IMR-90 (cell line): ENCODE data around the gene BGN.

ENCODE experiments used
- CEBPB ChIP-seq: IDR thresholded peaks from 2 replicates; pipeline ENCODE4 v1.6.1; 2012; ENCODE audit warnings: low read depth, low read length, improper control_type of control experiment
- CHD1 ChIP-seq: IDR thresholded peaks from 2 replicates; pipeline ENCODE4 v1.6.1; 2012; ENCODE audit warnings: low read depth, low read length, improper control_type of control experiment
- ELK1 ChIP-seq: fragments of 150-350 bp; IDR thresholded peaks from 2 replicates; pipeline ENCODE4 v1.6.1; 2016; ENCODE audit warnings: low read depth, mild to moderate bottlenecking, low read length, moderate library complexity, borderline replicate concordance
- FOS ChIP-seq: fragments of 150-350 bp; IDR thresholded peaks from 2 replicates; pipeline ENCODE4 v1.6.1; 2016; ENCODE audit warnings: low read depth, low read length
- MAFK ChIP-seq: IDR thresholded peaks from 2 replicates; pipeline ENCODE4 v1.6.1; 2012; ENCODE audit warnings: low read depth, low read length, improper control_type of control experiment
- MXI1 ChIP-seq: IDR thresholded peaks from 2 replicates; pipeline ENCODE4 v1.6.1; 2012; ENCODE audit warnings: low read depth, mild to moderate bottlenecking, low read length, moderate library complexity, borderline replicate concordance
- POLR2A ChIP-seq: IDR thresholded peaks from 2 replicates; pipeline ENCODE4 v1.6.1; 2012; ENCODE audit warnings: mild to moderate bottlenecking, low read depth, low read length
- RCOR1 ChIP-seq: IDR thresholded peaks from 2 replicates; pipeline ENCODE4 v1.6.1; 2012; ENCODE audit warnings: mild to moderate bottlenecking, low read length, improper control_type of control experiment; ENCODE audit not compliant: insufficient replicate concordance
- RFX5 ChIP-seq: IDR thresholded peaks from 2 replicates; pipeline ENCODE4 v1.8.0; 2012; ENCODE audit warnings: low read depth, mild to moderate bottlenecking, low read length, moderate library complexity
- SMC3 ChIP-seq: fragments of 150-350 bp; IDR thresholded peaks from 2 replicates; pipeline ENCODE4 v1.6.1; 2016; ENCODE audit warnings: low read depth, mild to moderate bottlenecking, antibody characterized with exemption, low read length, moderate library complexity
- TF ChIP-seq, protein P1 (sequence below): conservative IDR thresholded peaks from 2 replicates; pipeline ENCODE4 v1.5.1; 2012; ENCODE audit warnings: mild to moderate bottlenecking, low read depth, low read length, improper control_type of control experiment

GRCh38 chrX:153524234-153524633 is 29.5 kb downstream of the BGN start:
- TF ChIP-seq, protein P1, sequence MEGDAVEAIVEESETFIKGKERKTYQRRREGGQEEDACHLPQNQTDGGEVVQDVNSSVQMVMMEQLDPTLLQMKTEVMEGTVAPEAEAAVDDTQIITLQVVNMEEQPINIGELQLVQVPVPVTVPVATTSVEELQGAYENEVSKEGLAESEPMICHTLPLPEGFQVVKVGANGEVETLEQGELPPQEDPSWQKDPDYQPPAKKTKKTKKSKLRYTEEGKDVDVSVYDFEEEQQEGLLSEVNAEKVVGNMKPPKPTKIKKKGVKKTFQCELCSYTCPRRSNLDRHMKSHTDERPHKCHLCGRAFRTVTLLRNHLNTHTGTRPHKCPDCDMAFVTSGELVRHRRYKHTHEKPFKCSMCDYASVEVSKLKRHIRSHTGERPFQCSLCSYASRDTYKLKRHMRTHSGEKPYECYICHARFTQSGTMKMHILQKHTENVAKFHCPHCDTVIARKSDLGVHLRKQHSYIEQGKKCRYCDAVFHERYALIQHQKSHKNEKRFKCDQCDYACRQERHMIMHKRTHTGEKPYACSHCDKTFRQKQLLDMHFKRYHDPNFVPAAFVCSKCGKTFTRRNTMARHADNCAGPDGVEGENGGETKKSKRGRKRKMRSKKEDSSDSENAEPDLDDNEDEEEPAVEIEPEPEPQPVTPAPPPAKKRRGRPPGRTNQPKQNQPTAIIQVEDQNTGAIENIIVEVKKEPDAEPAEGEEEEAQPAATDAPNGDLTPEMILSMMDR, result no peak
- TF ChIP-seq RFX5 (no peak), POLR2A (no peak), ELK1 (no peak), RCOR1 (no peak), CEBPB (no peak), MAFK (no peak), FOS (no peak), SMC3 (no peak), CHD1 (no peak), MXI1 (no peak)
